Measurements from ENCODE around the gene EMILIN2.

DNA sequence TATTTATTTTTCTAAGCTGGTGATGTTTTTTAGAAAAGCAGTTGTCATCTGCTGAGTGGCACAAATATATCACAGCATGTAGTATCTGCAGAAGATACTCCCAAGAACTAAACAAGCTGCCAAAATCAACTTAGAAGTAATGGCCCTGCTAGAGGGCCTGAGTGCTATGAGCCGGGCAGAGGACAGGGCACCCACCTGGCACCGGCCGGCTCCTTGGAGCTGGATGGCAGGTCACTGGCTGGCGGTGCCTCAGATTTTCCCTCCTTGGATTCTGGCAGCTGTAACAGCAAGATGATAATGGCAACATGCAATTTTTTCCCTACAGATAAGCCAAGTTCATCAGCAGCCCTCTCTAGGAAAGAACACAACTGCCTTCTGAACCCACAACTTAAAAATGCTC is 79.7 kb downstream of the EMILIN2 start:
- TF ChIP-seq, protein P1, sequence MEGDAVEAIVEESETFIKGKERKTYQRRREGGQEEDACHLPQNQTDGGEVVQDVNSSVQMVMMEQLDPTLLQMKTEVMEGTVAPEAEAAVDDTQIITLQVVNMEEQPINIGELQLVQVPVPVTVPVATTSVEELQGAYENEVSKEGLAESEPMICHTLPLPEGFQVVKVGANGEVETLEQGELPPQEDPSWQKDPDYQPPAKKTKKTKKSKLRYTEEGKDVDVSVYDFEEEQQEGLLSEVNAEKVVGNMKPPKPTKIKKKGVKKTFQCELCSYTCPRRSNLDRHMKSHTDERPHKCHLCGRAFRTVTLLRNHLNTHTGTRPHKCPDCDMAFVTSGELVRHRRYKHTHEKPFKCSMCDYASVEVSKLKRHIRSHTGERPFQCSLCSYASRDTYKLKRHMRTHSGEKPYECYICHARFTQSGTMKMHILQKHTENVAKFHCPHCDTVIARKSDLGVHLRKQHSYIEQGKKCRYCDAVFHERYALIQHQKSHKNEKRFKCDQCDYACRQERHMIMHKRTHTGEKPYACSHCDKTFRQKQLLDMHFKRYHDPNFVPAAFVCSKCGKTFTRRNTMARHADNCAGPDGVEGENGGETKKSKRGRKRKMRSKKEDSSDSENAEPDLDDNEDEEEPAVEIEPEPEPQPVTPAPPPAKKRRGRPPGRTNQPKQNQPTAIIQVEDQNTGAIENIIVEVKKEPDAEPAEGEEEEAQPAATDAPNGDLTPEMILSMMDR (IDR thresholded peaks at IDR 0.05), result no peak
- TF ChIP-seq ZFX (IDR thresholded peaks at IDR 0.05; ENCODE audit: borderline replicate concordance), result no peak

Measured in 22Rv1 (cell line).